LNCAP (cell line): ENCODE measurements around the gene NDUFS6.

Experiments used
- TF ChIP-seq, protein P1 (sequence below): fragments of 450-650 bp; IDR thresholded peaks from 2 replicates; pipeline ENCODE4 v1.5.1; 2017; ENCODE audit warnings: mild to moderate bottlenecking

Gene NDUFS6

DNA sequence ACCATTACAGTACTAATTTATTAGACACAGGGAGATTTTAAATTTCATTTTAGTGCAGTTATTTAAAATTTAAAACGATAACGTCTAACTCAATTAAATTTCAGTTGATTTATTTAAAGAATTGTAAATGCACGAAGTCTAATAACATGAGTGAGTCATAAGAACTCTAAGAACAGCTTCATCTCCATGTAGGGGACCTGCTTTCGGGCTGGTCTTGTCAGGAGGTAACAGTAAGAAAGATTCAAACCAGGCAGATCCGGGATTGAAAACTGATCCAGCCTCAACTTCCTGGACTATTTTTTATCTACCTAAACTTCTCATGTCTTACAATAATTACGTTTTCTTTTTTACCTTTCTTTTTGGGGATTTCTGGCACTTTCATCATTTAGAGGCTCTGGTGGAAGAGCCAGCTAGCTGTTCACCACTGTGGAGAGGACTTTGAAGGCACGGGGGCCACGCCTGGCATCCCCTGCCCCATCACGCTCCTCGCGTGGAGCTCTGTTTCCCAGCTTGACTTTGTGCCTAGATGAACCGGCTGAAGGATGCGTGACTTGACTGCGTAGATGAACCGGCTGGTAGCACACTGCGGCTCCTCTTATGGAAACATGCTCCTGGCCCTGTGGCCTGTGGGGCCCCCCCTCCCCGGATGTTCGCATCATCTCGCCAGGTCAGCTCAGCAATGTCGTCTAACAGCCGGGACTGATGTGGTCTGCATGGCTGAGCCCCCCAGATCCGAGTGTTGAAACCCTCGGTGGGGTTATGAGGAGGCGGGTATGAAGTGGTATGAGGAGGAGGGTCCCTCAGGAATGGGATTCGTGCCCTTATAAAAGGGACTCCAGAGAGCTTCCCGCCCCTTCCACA lies 26.0 kb downstream of the NDUFS6 start:
- TF ChIP-seq, protein P1, sequence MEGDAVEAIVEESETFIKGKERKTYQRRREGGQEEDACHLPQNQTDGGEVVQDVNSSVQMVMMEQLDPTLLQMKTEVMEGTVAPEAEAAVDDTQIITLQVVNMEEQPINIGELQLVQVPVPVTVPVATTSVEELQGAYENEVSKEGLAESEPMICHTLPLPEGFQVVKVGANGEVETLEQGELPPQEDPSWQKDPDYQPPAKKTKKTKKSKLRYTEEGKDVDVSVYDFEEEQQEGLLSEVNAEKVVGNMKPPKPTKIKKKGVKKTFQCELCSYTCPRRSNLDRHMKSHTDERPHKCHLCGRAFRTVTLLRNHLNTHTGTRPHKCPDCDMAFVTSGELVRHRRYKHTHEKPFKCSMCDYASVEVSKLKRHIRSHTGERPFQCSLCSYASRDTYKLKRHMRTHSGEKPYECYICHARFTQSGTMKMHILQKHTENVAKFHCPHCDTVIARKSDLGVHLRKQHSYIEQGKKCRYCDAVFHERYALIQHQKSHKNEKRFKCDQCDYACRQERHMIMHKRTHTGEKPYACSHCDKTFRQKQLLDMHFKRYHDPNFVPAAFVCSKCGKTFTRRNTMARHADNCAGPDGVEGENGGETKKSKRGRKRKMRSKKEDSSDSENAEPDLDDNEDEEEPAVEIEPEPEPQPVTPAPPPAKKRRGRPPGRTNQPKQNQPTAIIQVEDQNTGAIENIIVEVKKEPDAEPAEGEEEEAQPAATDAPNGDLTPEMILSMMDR = no peak

DNA sequence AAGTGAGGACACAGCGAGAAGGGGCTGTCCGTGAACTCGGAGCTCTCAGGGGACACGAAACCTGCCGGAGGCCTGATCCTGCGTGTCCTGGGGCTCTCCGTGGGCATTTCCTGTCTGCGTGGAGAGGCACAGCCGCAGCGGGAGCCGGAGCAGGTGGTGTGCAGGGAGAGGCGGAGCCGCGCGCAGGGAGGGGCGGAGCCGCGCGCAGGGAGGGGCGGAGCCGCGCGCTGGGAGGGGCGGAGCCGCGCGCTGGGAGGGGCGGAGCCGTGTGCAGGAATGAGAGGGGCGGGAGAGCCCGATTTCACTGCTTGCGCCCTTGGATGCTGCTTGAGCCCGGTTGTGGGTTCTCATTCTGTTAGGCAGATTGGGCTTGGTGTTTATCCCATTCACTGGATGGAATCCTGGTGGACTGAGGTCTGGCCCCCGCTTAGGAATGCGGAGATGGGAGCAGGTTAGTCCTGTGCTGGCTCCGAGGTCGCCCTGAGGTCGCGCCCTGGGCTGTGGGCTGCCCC lies 26.7 kb downstream of the NDUFS6 start:
- TF ChIP-seq, protein P1 = no peak

DNA sequence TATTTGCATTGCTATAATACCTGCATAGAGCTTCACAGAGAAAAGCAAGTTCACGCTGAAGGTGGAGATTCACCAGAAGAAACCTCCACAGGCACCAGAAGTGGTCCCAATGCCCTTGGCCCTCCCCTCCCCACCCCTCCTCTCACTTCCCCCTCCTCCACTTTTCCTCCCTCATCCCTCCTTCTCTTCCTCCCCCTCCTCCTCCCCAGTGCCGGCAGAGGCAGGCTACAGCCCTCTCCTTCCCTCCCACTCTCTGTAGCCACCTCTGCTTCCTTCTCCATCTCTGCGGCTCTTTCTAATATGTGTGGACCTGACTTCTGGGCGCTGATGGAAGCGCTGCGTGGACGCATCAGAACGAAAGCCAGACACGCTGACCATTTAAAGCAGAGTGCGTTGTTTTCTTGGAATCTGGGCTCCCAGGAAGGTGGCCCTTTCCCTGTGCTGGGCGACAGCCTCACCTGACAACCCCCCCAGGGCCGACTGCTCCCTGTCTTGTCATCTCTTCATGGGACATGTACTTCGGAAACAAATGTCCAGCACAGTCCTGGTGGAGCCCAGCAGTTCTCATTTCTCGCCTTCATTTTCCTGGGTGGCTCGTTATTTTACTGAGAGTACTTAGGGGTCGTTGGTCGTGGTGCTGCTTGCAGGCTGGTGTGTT lies 29.5 kb downstream of the NDUFS6 start:
- TF ChIP-seq, protein P1 = no peak

DNA sequence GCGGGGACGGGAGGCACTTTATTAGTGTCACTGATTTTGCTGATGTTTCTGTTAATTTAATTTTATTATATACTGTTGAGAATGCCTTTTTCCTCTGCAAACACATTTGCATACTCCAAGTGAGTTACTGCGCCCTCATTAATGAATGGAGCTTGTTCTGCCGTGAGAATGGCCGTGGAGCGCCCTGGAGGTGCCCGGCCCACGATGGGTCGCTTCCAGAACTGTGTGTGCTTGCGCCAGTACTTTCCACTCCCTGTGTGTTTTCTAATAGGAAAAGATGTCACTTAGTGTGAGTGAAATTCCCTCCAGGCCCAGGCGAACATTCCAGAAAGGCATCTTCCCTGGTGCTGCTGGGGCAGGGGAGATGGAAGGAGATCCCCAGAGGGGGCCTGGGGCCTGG lies 30.1 kb downstream of the NDUFS6 start:
- TF ChIP-seq, protein P1 = no peak

DNA sequence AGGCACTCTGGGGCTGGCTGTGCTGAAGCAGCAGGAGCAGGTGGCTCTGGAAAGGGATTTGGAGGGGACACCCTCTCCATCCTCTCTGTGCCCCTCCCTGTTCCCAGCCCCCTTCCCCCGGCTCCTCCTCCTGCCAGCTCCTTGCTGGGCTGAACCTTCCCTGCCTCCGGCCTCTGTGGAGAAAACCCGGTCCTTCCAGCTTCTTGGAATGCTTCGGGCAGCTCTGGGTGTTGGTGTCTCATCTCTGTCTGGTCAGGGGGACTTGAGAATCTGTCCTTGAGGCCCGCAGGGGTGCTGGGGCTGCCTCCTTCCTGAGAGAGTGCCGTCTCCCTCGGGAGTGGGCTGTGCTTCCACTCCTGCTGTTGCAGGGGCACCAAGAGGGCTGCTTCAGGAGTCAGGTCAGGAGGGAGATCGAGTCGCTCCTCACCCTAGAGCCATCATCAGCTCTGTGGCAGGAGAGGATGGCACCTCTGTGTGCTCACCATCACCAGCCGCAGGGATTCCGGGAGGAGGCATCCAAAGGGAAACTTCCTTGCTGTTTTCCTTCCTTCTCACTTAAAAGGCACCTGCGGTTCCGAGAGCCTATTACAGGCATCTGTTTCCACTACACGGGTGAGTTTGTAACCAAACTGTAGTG lies 30.6 kb downstream of the NDUFS6 start:
- TF ChIP-seq, protein P1 = no peak

DNA sequence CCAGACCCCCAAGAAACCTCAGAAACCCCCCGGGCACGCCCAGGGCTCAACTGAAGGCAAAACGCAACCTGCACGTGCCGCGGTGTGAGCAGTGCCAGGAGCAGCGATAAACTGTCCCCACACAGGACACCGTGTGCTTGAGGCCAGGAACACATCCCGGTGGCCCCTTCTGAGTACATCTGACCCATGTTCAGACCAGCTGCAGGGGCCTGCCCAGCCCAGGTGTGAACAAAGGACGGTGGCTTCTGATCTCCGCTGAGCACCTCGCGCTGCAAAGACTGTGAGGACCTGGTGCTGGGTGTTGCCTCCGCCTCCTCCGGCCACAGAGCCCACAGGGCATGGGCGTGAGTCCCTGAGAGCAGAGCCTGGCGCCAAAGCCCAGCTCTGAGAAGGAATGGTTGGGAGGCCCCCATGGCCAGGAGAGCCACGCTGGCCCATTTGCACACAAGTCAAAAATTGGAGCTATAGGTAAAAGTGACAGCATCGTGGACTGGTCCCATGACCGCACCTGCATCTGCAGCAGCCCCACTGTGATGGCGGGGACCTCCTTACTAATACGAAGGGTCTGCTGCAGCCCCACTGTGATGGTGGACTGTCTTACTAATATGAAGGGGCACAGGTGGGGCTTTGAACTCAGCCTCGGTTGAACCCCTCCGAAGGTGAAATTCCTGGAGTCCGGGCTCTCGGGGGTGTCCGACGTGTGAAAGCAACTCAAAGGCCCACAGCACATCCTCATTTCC lies 31.5 kb downstream of the NDUFS6 start:
- TF ChIP-seq, protein P1 = no peak
